Naive thymus-derived CD4-positive, alpha-beta T cell (primary cell): ENCODE data around the gene SMIM10L1. TPM values are rescaled to one million over a fixed set of nuclear protein-coding genes. Genes with fewer than 3 reads are reported as not detected.

Source experiments
- ATAC-seq: fragments of 150-1000 bp; cut with Tn5 transposase; 2 replicates; pipeline ENCODE4 v1.10.0; 2021; ENCODE audit warnings: mild to moderate bottlenecking, moderate library complexity
- CTCF ChIA-PET: fragments of 350-600 bp; sonication (Branson Sonifier 250); formaldehyde crosslinking; loops from one replicate; lab custom pipeline; 2021; ENCODE audit warnings: antibody characterized with exemption; lab: Charles Lee
- POLR2A ChIA-PET: fragments of 350-600 bp; sonication (Branson Sonifier 250); formaldehyde crosslinking; loops from one replicate; lab custom pipeline; 2021; ENCODE audit warnings: antibody characterized with exemption, inconsistent platforms; lab: Charles Lee
- DNase-seq, 9 donors: peaks; one replicate each; pipeline versions ENCODE4 v3.0.0 to v3.0.0-alpha.2; 2020 to 2022; ENCODE audit warnings: mixed read lengths in 1 of 9
- H3K27ac ChIP-seq: one replicate; pipeline ENCODE4 v1.7.0; 2013; ENCODE audit warnings: mild to moderate bottlenecking, low read depth, low read length, moderate library complexity
- H3K27me3 ChIP-seq, 2 donors: one replicate each; pipeline ENCODE4 v1.7.0; 2013; ENCODE audit warnings: low read length in 2 of 2, mild to moderate bottlenecking in 2 of 2, moderate library complexity in 2 of 2; ENCODE audit not compliant: control insufficient read depth in 2 of 2, insufficient read depth in 2 of 2
- H3K36me3 ChIP-seq, 3 experiments: 1 replicate in 2 of 3; 2 replicates in 1 of 3; pipeline ENCODE4 v1.7.0; 2013; ENCODE audit warnings: low read length in 3 of 3, mild to moderate bottlenecking in 3 of 3, moderate library complexity in 1 of 3; ENCODE audit not compliant: insufficient read depth in 3 of 3, control insufficient read depth in 2 of 3
- H3K4me1 ChIP-seq, 2 donors: one replicate each; pipeline ENCODE4 v1.7.0; 2013; ENCODE audit warnings: low read length in 2 of 2, mild to moderate bottlenecking in 2 of 2, moderate library complexity in 1 of 2; ENCODE audit not compliant: control insufficient read depth in 2 of 2, insufficient read depth in 2 of 2
- H3K4me3 ChIP-seq: 2 replicates; pipeline ENCODE4 v1.7.0; 2013; ENCODE audit warnings: mild to moderate bottlenecking, low read length
- H3K9me3 ChIP-seq, 3 experiments: 1 replicate in 2 of 3; 2 replicates in 1 of 3; pipeline ENCODE4 v1.7.0; 2013; ENCODE audit warnings: low read length in 3 of 3; ENCODE audit not compliant: control insufficient read depth in 2 of 3
- H3K27ac Mint-ChIP-seq, 9 donors: one replicate each; pipeline ENCODE4 v1.8.0; 2020 to 2022; ENCODE audit warnings: mixed read lengths in 9 of 9, mild to moderate bottlenecking in 8 of 9, moderate library complexity in 5 of 9, inconsistent platforms in 2 of 9
- H3K27me3 Mint-ChIP-seq, 5 donors: one replicate each; pipeline ENCODE4 v1.8.0; 2021 to 2022; ENCODE audit warnings: mixed read lengths in 5 of 5, mild to moderate bottlenecking in 1 of 5
- H3K36me3 Mint-ChIP-seq, 5 donors: one replicate each; pipeline ENCODE4 v1.8.0; 2020 to 2022; ENCODE audit warnings: mixed read lengths in 5 of 5, mild to moderate bottlenecking in 3 of 5, inconsistent platforms in 1 of 5
- H3K4me1 Mint-ChIP-seq, 7 donors: one replicate each; pipeline ENCODE4 v1.8.0; 2020 to 2022; ENCODE audit warnings: mixed read lengths in 7 of 7, mild to moderate bottlenecking in 3 of 7, inconsistent platforms in 1 of 7
- H3K4me3 Mint-ChIP-seq, 10 donors: one replicate each; pipeline ENCODE4 v1.8.0; 2020 to 2022; ENCODE audit warnings: mild to moderate bottlenecking in 10 of 10, mixed read lengths in 10 of 10, moderate library complexity in 6 of 10, inconsistent platforms in 2 of 10
- H3K9me3 Mint-ChIP-seq, 11 donors: one replicate each; pipeline ENCODE4 v1.8.0; 2020 to 2022; ENCODE audit warnings: mixed read lengths in 11 of 11, mild to moderate bottlenecking in 4 of 11, inconsistent platforms in 1 of 11, moderate library complexity in 1 of 11
- intact Hi-C, 2 donors: fragments of 100-400 bp; cut with micrococcal nuclease; formaldehyde crosslinking; loops; one replicate each; pipeline ENCODE4 v1.15.1; 2023
- polyA plus RNA-seq, 2 donors: library from polyadenylated mRNA; unstranded; fragments of 300-500 nt; fragmentation: Illumina TruSeq; gene quantifications; one replicate each; pipeline ENCODE4 v1.2.3, GENCODE V29; 2021
- total RNA-seq, 6 experiments: library from RNA in 5 of 6; stranded (reverse) in 5 of 6; gene quantifications; 1 replicate in 5 of 6; 2 replicates in 1 of 6; pipeline ENCODE4 v1.2.3 and lab custom pipeline; 2021 to 2026

Gene SMIM10L1
- total and polyA plus RNA-seq, 7 experiments from 2014 or later: 6.7 to 14.6 (median 8.5) TPM

DNA sequence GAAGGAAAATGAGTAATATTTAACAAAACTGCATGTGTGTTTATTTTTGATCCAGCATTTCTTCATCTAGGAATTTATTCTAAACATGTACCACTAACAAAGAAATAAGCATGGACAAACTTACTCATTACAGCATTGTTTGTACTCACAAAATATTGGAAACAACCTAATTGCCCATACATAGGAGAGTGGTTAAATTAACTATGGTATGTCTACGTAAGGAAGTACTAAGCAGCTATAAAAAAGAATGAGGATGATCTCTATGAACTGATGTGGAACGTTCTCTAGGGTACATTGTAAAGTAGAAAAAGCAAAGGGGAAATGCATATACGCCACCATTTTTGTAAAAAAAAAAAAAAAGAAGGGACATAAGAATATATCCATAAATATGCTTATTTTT lies 33.2 kb downstream of the SMIM10L1 start:
- POLR2A ChIA-PET: interaction anchor here (0.7 kb wide), 1 partner anchor 81 kb away, joined by 3 read pairs; no protein-coding TSS in a partner anchor
- Mint-ChIP-seq H3K27ac (no peak overlapping the region), H3K9me3 (peaks cover 0 to 11% (median 0%) of the 10 kb centered on the region in 11 donors), H3K4me3 (no peak overlapping the region), H3K36me3 (peaks cover 0 to 15% (median 8%) of the 10 kb centered on the region in 5 donors), H3K4me1 (peaks cover 0 to 1% (median 0%) of the 10 kb centered on the region in 7 donors), H3K27me3 (peaks cover 0 to 10% (median 0%) of the 10 kb centered on the region in 5 donors)
- H3K36me3 ChIP-seq: no peaks in the 10 kb centered on the region
- no peaks in the 10 kb centered on the region for H3K9me3 ChIP-seq
- H3K27me3 ChIP-seq: no peaks in the 10 kb centered on the region
- no peak overlapping the region for H3K27ac ChIP-seq
- CTCF ChIA-PET: interaction anchor here (0.6 kb wide), 1 partner anchor 268 kb away, joined by 4 read pairs; no protein-coding TSS in a partner anchor
- intact Hi-C loops: loop anchor here in 1 of 2 donors (5.0 kb wide), 1 partner anchor 967 kb away; no protein-coding TSS in a partner anchor
- H3K4me3 ChIP-seq: no peak overlapping the region
- DNase-seq (no peak), ATAC-seq (no peak)
- no peaks in the 10 kb centered on the region for H3K4me1 ChIP-seq

GRCh38 chr12:11209113-11209512 lies 38.1 kb downstream of the SMIM10L1 start:
- DNase-seq: no peak
- peaks cover 0 to 28% (median 4%) of the 10 kb centered on the region in 11 donors for H3K9me3 Mint-ChIP-seq
- H3K4me3 ChIP-seq: no peak overlapping the region
- H3K9me3 ChIP-seq: no peaks in the 10 kb centered on the region
- no peaks in the 10 kb centered on the region for H3K27me3 ChIP-seq
- no peak for ATAC-seq
- peaks cover 0 to 8% (median 0%) of the 10 kb centered on the region in 5 donors for H3K27me3 Mint-ChIP-seq
- H3K36me3 Mint-ChIP-seq: peaks cover 0 to 31% (median 9%) of the 10 kb centered on the region in 5 donors
- H3K36me3 ChIP-seq: no peaks in the 10 kb centered on the region
- CTCF ChIA-PET: interaction anchor here (1.4 kb wide), 1 partner anchor 9 kb away, joined by 4 read pairs; no protein-coding TSS in a partner anchor
- no peak overlapping the region for H3K27ac Mint-ChIP-seq
- intact Hi-C loops: no loop called here
- no peak overlapping the region for H3K27ac ChIP-seq
- no peaks in the 10 kb centered on the region for H3K4me1 Mint-ChIP-seq
- no peak overlapping the region for H3K4me3 Mint-ChIP-seq
- POLR2A ChIA-PET: no interaction called here
- H3K4me1 ChIP-seq: no peaks in the 10 kb centered on the region

Other genes with a start within 250 kb of the SMIM10L1 start
- under 1 TPM in 2 of 5 experiments, not detected in 3; 0.51 to 0.65 TPM for gene PRH2, start 242.0 kb upstream of the SMIM10L1 start, total RNA-seq
- gene PRH2, start 242.0 kb upstream of the SMIM10L1 start, polyA plus RNA-seq: not detected
- gene TAS2R14, start 231.9 kb upstream of the SMIM10L1 start, total RNA-seq: 1 to 10 TPM; 2.2 to 3.3 (median 2.6) TPM
- under 1 TPM; 0.60 to 0.91 TPM for gene TAS2R14, start 231.9 kb upstream of the SMIM10L1 start, polyA plus RNA-seq
- gene TAS2R50, start 184.3 kb upstream of the SMIM10L1 start, total RNA-seq: 1 to 10 TPM in 4 of 5 experiments, under 1 TPM in 1; 0.72 to 1.9 (median 1.5) TPM
- gene TAS2R50, start 184.3 kb upstream of the SMIM10L1 start, polyA plus RNA-seq: not detected
- gene TAS2R20, start 172.9 kb upstream of the SMIM10L1 start, total RNA-seq: 1 to 10 TPM; 1.6 to 3.5 (median 2.3) TPM
- gene TAS2R20, start 172.9 kb upstream of the SMIM10L1 start, polyA plus RNA-seq: under 1 TPM in 1 of 2 donors, not detected in 1; 0.15 TPM
- 1 to 10 TPM; 1.8 to 4.9 (median 3.4) TPM for gene TAS2R19, start 148.6 kb upstream of the SMIM10L1 start, total RNA-seq
- under 1 TPM; 0.24 to 0.39 TPM for gene TAS2R19, start 148.6 kb upstream of the SMIM10L1 start, polyA plus RNA-seq
- 1 to 10 TPM; 1.5 to 6.2 (median 3.6) TPM for gene TAS2R31, start 139.8 kb upstream of the SMIM10L1 start, total RNA-seq
- under 1 TPM in 1 of 2 donors, not detected in 1; 0.26 TPM for gene TAS2R31, start 139.8 kb upstream of the SMIM10L1 start, polyA plus RNA-seq
- gene TAS2R46, start 108.9 kb upstream of the SMIM10L1 start, total RNA-seq: 1 to 10 TPM; 1.2 to 3.4 (median 2.7) TPM
- gene TAS2R46, start 108.9 kb upstream of the SMIM10L1 start, polyA plus RNA-seq: under 1 TPM in 1 of 2 donors, not detected in 1; 0.21 TPM
- 1 to 10 TPM; 1.1 to 2.1 (median 1.7) TPM for gene TAS2R43, start 78.9 kb upstream of the SMIM10L1 start, total RNA-seq
- under 1 TPM in 1 of 2 donors, not detected in 1; 0.32 TPM for gene TAS2R43, start 78.9 kb upstream of the SMIM10L1 start, polyA plus RNA-seq
- 1 to 10 TPM; 4.1 to 7.2 (median 5.3) TPM for gene TAS2R30, start 36.5 kb upstream of the SMIM10L1 start, total RNA-seq
- under 1 TPM in 1 of 2 donors, not detected in 1; 0.18 TPM for gene TAS2R30, start 36.5 kb upstream of the SMIM10L1 start, polyA plus RNA-seq
- gene TAS2R42, start 15.7 kb downstream of the SMIM10L1 start, total RNA-seq: not detected
- gene TAS2R42, start 15.7 kb downstream of the SMIM10L1 start, polyA plus RNA-seq: not detected
- not detected for gene PRB3, start 98.5 kb downstream of the SMIM10L1 start, total RNA-seq
- gene PRB3, start 98.5 kb downstream of the SMIM10L1 start, polyA plus RNA-seq: not detected
- gene PRB4, start 139.2 kb downstream of the SMIM10L1 start, total RNA-seq: not detected
- gene PRB4, start 139.2 kb downstream of the SMIM10L1 start, polyA plus RNA-seq: not detected
- not detected for gene PRB2, start 224.4 kb downstream of the SMIM10L1 start, total RNA-seq
- not detected for gene PRB2, start 224.4 kb downstream of the SMIM10L1 start, polyA plus RNA-seq